ENCODE data around the gene PLGRKT. TPM values are rescaled to one million over a fixed set of nuclear protein-coding genes. Genes with fewer than 3 reads are reported as not detected.
"Not testable (repeated sequence)": the region's sequence is repeated elsewhere in the genome, so short reads cannot be mapped to it uniquely, and the experiment has no call there.

PLGRKT gene
- total RNA-seq, 4 donors from 2014 or later, result 8.3 to 43.6 (median 33.2) TPM

DNA sequence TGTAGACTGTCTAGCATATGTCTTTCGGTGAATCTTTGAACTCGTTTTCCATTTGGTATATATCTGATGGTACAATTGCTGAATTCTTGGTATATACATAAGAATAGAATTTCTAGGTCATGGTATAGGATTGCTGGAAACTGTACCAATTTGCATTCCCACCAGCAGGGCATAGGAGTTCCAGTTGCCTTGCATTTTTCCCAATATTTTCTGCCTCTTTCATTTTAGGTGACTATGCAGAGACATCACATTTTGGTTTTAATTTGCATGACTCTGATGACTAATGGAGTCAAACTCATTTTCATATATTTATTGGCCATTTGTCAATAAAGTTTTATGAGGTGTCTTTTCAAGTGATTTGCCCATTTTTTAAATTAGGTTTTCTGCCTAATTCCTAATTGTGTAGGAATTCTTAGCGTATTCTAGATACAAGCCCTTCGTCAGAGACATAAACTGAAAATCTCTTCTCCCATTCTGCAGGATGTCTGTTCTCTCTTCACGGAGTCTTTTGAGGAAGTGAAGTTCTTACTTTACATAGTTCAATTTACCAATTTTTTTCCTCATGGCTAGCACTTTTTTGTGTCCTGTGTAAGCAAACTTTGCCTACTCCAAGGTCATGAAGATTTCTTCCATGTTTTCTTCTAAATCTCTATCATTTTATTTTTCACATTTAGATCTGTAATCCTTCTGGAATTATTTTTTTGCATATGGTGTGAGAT lies 43.8 kb upstream of the PLGRKT start:
- H3K9me3 ChIP-seq, result no peaks in the 10 kb centered on the region
- H3K36me3 ChIP-seq, result no peaks in the 10 kb centered on the region
- DNase-seq, result no peak
- H3K4me3 ChIP-seq, result no peak overlapping the region
- no peak overlapping the region for H3K27ac ChIP-seq
- no peaks in the 10 kb centered on the region for H3K27me3 ChIP-seq
- H3K4me1 ChIP-seq, result no peaks in the 10 kb centered on the region
- TF ChIP-seq POLR2A (IDR thresholded peaks at IDR 0.05), result no peak
- TF ChIP-seq, protein P1, sequence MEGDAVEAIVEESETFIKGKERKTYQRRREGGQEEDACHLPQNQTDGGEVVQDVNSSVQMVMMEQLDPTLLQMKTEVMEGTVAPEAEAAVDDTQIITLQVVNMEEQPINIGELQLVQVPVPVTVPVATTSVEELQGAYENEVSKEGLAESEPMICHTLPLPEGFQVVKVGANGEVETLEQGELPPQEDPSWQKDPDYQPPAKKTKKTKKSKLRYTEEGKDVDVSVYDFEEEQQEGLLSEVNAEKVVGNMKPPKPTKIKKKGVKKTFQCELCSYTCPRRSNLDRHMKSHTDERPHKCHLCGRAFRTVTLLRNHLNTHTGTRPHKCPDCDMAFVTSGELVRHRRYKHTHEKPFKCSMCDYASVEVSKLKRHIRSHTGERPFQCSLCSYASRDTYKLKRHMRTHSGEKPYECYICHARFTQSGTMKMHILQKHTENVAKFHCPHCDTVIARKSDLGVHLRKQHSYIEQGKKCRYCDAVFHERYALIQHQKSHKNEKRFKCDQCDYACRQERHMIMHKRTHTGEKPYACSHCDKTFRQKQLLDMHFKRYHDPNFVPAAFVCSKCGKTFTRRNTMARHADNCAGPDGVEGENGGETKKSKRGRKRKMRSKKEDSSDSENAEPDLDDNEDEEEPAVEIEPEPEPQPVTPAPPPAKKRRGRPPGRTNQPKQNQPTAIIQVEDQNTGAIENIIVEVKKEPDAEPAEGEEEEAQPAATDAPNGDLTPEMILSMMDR (IDR thresholded peaks at IDR 0.05), result no peak

DNA sequence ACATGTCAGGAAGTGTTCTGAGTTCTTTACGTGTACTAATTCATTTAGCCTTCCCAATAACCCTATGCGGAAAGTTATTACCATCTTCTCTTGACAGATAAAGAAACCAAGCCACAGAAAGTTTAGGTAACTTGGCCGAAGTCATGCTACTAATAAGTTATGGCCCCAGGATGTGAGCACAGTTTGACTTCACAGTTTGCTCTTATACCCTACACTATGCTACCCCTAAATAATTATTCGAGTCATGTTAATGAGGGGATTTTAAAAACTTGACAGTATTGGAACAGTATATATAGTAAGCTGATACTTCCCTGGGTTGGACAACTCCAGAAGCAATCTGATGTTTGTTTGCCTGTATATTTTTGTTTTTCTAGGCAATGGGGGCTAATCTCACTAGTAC lies 43.2 kb upstream of the PLGRKT start:
- H3K36me3 ChIP-seq, result no peaks in the 10 kb centered on the region
- H3K27me3 ChIP-seq, result no peaks in the 10 kb centered on the region
- H3K4me1 ChIP-seq, result no peaks in the 10 kb centered on the region
- DNase-seq, result no peak
- no peaks in the 10 kb centered on the region for H3K9me3 ChIP-seq
- no peak for TF ChIP-seq POLR2A (IDR thresholded peaks at IDR 0.05)
- TF ChIP-seq, protein P1 (IDR thresholded peaks at IDR 0.05), result no peak
- no peak overlapping the region for H3K4me3 ChIP-seq
- H3K27ac ChIP-seq, result no peak overlapping the region

DNA sequence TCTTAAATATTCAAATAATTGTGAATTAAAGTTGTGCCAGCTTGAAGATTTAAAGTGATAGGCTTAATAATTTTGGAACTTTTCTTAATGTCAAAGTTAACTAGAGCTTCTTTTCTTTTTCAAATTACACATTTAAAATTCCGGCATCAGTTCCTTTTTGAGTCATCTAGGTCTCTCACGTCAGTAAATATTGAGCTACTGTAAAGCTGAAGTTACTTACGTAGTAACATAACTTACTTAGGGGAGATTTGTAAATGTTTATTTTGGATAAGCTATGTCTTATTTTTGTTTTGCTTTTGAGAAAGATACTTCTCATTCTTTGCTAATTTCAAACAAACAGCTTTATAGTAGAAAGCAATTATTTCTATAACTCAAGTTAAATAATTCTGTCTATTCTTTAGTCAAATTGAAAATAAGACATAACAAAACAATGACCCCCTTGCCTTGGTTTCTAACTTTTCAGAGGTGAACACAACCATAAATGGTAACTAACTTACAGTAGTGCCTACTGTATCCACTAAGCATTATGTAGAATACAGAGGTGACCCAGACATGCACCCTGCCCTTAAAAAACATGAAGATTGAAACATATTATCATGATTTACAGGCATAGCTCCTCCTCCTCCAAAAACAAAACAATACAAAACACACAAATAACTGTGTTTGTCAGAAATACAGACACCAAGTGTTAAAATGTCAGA lies 42.4 kb upstream of the PLGRKT start:
- Histone ChIP-seq H3K9me3 (no peaks in the 10 kb centered on the region), H3K4me1 (no peaks in the 10 kb centered on the region), H3K4me3 (no peak overlapping the region), H3K27me3 (no peaks in the 10 kb centered on the region), H3K27ac (no peak overlapping the region), H3K36me3 (no peaks in the 10 kb centered on the region)
- TF ChIP-seq, protein P1 (IDR thresholded peaks at IDR 0.05), result no peak
- no peak for TF ChIP-seq POLR2A (IDR thresholded peaks at IDR 0.05)
- DNase-seq, result no peak

DNA sequence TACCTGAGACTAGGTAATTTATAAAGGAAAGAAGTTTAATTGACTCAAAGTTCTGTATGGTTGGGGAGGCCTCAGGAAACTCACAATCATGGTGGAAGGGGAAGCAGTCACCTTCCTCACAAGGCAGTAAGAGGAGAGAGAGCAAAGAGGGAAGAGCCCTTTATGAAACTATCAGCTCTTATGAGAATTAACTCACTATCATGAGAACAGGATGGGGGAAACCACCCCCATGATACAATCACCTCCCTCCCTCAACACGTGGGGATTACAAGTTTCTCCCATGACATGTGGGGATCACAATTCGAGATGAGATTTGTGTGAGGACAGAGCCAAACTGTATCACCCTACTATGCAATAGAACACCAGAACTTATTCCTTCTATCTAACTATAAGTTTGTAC lies 40.5 kb upstream of the PLGRKT start:
- no peaks in the 10 kb centered on the region for H3K27me3 ChIP-seq
- H3K36me3 ChIP-seq, result no peaks in the 10 kb centered on the region
- TF ChIP-seq POLR2A (IDR thresholded peaks at IDR 0.05), result no peak
- TF ChIP-seq, protein P1 (IDR thresholded peaks at IDR 0.05), result no peak
- DNase-seq, result no peak
- H3K9me3 ChIP-seq, result no peaks in the 10 kb centered on the region
- no peak overlapping the region for H3K27ac ChIP-seq
- H3K4me1 ChIP-seq, result no peaks in the 10 kb centered on the region
- no peak overlapping the region for H3K4me3 ChIP-seq

DNA sequence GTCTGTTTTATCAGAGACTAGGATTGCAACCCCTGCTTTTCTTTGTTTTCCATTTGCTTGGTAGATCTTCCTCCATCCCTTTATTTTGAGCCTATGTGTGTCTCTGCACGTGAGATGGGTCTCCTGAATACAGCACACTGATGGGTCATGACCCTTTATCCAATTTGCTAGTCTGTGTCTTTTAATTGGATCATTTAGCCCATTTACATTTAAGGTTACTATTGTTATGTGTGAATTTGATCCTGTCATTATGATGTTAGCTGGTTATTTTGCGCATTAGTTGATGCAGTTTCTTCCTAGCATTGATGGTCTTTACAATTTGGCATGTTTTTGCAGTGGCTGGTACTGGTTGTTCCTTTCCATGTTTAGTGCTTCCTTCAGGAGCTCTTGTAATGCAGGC lies 37.9 kb upstream of the PLGRKT start:
- H3K9me3 ChIP-seq, H3K4me3 ChIP-seq, H3K27ac ChIP-seq, H3K36me3 ChIP-seq, H3K4me1 ChIP-seq, DNase-seq, H3K27me3 ChIP-seq: not testable (repeated sequence)

DNA sequence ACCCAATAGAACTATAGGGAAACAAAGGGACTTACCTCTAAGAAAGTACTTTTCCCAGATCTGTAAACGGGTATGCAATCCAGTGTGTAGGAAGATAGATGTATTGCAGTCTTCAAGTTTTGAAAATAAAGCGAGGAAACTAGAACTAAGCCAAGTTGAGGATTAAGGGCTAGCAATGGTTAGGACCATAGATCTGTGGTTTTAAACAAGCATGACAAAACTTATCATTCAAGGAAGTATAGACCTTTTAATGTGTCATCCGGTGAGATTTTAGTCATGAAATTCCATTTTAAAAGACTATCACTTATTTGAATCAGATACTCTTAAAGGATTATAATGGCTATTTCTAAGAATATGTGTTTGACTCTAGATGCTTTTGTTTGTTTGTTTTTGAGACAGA lies 33.1 kb upstream of the PLGRKT start:
- H3K9me3 ChIP-seq, result no peaks in the 10 kb centered on the region
- H3K36me3 ChIP-seq, result no peaks in the 10 kb centered on the region
- H3K4me1 ChIP-seq, result no peaks in the 10 kb centered on the region
- no peak for DNase-seq
- TF ChIP-seq POLR2A (IDR thresholded peaks at IDR 0.05), result no peak
- TF ChIP-seq, protein P1 (IDR thresholded peaks at IDR 0.05), result no peak
- no peak overlapping the region for H3K4me3 ChIP-seq
- no peaks in the 10 kb centered on the region for H3K27me3 ChIP-seq
- H3K27ac ChIP-seq, result no peak overlapping the region
